ENCODE measurements around the gene FBXO15.
A peak's percentile ranks its signal among the peaks of the same experiment; 100 is the strongest.

The FBXO15 gene

DNA sequence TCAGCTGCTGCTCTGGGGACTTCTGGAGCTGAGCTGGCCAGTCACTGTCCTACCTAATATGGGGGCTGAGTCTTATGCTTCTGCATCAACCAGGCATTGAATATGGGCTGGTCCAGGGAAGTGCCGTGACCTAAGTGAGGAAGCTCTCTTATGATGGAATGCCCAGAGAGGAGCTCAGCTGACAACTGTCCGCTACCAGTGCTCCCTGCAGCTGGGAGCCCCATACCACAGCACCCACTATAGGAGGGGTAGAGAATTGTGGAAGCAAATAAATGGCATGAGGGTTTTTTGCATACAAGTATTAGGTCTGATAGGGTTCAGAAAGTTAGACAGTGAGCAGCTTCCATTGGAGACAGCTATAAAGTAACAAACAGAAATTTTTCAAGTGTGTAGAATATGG is 5.2 kb upstream of the FBXO15 start:
- no peak for DNase-seq

DNA sequence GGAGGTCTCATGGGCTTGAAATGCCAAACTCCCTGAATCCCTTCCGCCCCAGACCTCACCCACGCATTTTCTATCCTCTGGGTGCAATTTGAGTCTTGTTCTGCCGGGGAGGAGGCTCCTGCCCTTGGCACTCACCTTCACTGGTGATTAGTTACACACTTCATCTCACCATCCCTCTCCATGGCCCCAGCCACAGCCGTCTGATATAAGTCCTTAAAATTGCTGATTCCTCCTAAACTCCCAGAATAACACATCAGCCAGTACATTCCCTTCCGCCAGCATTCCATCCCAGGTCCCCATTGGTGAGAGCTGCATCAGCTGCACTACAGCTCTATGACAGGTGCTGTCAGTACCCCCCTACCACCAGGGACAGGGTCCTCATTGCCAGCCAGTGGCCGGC is 4.6 kb upstream of the FBXO15 start:
- DNase-seq = no peak

DNA sequence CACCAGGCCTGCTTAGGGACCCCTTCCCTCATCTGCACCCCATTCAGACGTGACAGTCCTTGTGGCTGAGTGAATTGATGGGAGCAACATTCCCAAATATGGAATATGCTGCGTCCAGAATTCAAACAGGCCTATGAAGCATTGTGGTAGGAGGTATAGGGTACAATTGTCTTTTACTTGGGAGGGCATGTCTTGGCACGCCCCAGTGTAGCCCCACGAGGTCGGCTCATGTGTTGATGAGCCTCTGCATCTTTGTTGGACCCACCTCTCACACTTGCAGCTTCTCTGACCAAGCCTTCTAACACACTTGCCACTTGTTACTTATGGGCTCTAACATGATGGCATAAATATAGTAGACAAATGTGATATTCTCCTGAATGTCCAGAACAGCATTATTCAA is 2.2 kb upstream of the FBXO15 start:
- no peak for DNase-seq

DNA sequence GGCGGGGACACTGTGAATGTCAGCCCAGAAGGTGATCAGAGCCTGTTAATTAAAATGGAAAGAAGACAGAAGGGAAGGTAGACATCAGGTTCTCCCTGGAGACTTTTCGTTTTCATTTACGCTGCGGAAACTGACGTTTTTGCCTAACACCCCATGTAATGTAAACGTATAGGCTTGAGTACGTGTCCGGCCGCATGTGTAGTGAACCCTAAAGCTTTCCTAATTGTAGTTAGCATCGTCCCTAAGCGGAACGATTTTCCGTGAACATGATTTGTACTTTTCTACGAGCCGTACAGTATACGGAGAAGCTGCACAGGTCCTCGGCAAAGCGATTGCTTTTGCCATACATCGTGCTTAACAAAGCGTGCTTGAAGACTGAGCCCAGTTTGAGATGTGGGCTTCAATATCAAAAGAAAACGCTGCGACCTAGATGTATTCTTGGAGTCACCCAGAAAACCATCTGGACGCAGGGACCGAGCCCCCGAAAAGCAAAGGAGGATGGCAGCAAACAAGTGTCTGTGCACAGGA is 973 bp upstream of the FBXO15 start:
- no peak for DNase-seq

DNA sequence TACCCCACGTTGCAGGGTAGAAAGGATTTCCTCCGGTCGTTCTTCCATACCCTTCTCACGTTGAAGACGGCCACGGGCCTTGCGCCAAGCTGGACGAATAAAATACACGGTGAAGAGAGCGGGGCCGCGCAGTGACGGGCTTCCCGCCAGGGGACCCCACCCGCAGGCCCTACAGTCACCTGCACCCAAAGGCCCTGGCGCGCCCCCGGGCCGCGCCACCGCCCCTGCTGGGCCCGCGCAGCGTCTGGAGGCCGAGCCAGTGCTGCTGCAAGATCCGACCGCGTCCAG is 199 bp downstream of the FBXO15 start:
- DNase-seq = no peak

DNA sequence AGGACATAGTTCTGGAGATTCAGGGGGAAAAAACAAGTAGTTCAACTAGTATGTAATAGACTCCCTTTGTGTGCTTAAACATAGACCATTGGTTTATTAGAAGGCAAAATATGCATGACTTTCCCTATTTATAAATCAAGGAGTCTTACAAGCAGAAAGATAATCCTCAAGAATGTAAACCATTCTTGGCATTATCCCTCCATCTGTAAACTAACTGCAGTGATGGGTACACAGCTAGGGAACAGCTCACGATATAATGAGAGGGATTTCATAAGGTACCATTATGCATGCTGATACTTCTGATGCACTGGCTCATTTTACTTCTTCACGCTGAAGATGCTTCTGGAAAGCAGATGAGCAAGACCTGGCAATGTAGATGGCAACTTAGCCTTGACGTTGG is 878 bp downstream of the FBXO15 start:
- no peak for DNase-seq

DNA sequence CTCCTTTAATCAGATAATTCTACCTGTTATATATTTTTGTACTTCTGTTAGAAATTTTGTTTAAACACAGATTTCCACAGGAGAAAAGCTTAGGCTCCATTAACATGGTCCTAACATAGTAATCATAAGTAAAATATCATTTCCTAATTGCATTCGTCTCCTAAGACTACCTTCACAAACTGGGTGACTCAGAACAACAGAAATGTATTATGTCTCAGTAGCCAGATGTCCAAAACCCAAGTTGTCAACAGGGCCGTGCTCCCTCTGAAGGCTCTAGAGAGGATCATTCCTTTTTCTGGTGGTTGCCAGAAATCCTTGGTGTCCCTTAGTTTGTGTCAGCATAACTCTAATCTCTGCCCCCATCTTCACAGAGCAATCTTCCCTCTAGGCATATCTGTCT is 5.4 kb downstream of the FBXO15 start:
- no peak for DNase-seq

DNA sequence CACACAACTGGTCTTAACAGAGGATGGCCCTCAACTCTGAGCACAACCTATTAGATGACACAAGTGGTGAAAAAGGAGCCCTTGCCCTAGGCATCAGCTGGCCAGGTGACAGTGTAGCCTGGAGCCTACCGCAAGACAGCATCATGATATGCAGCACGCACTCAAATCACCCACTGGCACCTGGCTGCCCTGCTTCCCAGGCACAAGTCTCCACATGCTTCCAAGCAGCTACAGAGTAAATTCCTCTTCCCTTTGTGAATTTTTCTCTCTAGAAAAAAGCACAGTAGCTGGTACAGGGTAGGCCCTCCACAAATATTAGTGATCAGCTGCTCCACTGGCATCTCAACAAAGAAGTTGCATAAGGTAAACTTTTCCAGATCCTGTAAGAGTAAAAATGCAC is 6.0 kb downstream of the FBXO15 start:
- no peak for DNase-seq

DNA sequence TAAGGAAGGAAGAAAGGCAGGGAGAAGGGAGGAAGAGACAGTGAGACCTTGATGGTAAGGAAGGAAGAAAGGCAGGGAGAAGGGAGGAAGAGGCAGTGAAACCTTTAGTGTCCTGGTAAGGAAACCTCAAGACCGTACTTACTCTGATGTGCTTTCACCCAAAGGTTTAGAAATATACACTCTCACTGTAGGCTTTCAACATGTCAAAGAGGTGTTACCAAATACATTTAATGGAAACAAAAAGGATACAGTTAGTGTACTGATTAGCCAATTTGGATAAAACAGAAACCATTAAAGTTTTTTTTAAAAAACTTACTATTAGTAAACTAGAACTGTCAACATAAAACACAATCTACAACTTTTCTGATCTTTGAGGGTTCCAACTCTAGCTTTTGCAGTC is 7.1 kb downstream of the FBXO15 start:
- no peak for DNase-seq

DNA sequence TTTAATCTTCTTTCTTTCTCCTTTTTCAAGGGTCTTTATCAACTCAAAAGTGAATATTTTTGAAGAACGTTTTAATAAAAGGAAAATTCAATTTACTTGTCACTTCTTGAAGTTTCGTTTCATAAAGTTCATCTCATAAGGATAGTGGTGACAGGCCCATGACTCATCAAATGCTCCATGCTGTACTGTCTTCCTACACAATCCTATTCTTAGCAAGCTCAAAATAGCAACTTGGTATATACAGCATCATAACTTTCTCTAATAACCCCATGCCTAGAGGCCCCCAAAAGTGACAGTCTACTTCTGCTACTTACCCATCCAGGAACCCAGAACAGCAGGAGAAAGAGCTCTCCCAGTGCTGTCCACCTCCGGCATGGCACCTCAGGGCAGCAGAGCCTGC is 7.7 kb downstream of the FBXO15 start:
- DNase-seq = peak; percentile 17 to 39

DNA sequence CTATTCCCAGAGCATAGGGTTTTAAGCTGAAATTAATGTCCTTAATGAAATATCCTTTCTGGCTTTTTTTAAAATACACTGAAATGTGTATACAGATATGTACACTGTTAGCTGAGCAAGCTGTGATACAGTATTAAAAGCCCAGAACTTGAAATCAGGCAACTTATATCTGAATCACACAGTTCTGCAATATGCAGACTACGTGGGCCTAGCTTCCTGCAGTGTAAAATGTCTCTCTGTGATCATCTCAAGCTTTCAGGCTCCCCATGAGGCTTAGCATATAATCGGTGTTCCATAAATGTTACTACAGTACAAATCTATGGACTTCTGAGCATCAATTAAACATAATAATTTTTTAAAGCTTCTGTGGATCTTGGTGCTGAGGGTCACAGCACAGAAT is 8.2 kb downstream of the FBXO15 start:
- no peak for DNase-seq

DNA sequence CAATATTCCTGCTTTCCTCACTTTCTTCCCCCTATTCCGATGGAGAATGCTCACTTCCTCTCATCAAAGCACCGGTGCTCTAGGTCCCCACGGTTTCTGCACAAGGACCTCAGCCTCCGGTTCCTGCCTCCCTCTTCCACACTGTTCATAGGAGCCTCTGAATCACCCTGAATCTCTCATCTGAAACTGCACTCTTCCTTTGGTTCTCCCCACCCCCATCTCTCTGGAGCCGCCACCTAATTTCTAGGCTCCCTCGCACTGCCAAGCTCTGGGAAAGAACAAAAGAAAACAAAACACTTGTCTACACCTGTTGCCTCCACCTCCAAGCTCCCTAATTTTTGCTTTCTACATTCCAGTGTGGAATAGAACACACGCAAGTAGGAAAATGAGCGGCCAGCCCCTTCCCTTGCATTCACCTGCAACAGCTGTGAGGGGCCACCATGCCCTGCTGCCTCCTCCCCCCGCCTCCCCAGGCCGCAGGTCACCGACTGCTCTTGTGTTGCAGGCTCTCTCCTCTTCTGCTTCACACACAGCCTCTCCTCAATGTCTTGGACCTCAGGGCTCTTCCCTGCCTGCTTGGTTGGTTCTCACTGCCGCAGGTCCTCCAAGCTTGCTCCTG is 9.6 kb downstream of the FBXO15 start:
- DNase-seq = no peak

DNA sequence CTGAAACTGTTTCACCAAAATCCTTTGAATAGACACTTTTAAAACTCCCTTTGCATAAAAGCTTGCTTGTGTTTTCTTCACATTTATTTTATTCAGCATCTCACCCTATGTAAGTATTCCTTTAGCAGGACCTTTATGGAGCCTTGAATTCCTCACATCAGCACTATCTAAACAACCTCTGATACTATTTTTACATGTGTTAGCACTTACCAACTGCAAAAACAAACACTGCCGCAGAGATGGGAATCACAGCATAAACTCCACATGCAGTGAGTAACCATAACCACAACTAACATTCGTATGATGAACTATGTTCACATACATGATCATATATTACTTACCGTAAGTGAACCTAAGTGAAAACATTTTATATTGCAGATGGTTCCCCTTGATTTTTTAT is 15.4 kb downstream of the FBXO15 start:
- DNase-seq = no peak

DNA sequence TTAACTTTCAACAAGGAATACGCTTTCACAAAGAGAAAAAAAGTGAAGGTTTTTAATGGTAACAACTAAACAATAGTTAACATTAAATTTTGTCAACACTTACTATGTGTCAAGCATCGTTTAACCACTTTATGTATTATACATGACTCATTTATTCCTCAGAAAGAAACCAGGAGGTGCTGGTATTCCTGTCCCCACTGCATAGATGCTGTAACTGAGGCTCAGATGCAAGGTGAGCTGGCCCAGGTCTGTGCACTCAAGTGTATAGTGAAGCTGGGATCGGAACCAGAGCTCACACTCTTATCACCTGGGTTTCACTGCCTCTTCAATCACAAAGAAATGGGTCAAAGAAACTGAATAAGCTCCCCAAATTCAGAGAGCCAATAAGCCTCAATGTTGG is 16.5 kb downstream of the FBXO15 start:
- DNase-seq = no peak

DNA sequence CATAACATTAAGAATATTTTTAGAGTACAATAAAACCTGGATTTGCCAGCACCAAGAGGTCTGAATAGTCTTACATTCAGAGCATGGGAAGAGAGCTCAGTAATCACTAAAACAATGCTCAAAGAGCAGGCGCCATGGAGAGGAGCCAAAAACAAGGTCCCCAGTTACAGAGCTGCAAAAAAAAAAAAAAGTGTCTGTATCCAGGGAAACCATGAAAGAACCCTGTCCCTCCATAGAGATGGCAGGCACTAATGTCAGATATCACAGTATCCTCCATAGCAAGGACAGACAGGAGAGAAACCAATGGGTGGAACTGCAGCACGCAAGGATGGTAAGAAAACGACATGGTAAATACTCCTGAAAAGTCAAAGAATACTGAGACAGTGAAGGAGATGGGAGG is 19.5 kb downstream of the FBXO15 start:
- DNase-seq = no peak

DNA sequence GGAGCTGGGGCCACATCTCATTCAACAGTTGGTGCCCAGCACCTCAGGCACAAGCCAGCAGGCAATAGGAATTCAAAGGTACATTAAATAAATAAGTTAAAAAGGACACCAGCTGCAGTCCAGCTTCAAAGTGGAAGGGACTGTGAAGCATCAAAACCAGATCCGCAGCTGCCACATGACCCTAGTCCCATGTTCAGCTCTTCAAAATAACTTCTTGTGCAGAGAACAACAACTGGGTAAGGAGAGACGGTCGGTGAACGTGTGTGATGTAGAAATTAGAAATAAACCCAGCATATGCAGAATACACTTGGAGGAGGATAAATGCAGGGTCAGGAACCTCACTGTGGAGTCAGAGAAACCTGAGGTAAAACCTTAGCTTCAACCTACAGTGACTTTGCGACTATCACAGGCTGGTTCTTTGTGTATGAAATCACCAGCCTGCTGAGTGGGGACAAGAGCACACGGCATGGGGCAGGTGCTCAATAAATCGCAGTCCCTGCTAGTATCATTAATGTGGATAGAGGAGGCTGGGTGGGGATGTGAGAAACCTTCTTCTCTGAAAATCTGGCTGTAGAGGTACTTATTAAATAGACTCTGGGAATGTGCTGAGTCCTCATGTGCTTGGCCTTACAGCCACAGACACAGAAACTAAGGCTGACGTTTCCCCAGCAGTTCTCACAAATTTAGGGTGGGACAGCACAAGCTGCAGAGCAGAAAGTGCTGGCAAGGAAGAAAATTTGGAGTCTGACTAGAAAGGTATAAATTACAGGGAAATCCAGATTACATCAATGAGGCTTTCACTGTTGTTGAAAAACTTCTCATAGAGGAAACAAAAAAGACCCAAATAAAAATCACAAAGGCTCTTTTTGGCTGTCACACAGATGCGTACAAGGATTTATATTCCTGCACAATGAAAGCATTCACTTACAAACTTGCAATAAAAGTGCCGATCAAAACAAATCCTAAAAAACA is 20.7 kb downstream of the FBXO15 start:
- no peak for DNase-seq

DNA sequence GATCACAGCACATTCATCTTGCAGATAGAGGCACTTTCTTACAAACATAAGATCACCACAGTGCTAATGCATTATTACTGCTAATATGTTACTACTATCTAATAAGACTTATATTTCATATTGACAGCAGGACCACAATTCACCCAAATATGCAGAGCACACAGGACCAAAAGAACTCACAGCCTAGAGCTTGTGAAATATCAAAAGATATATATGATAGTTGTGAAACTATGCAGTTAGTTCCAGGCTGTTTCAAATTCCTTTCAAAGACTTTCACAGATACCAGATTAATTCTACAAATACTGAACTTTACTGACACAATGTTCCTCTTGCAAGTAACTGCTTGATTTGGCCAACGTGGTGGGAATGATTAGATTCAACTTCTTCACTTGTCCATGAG is 23.0 kb downstream of the FBXO15 start:
- no peak for DNase-seq

DNA sequence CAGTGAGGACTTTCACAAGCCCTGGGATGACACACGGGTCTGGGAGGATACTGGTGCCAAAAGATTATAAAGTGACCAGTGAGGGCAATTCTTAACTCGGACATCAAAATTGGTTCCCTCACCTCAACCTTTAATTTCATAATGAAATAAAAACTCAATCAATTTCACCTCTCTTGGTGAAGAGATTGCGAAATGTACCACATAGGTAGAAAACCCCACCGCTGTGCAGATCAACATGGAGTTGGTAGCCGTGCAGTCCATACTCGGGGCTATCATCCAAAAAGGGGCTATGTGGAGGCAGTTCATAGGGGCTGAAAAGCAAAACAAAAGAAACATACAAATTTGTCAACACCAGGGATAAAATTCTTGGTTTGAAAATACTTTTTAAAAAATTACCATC is 24.4 kb downstream of the FBXO15 start:
- no peak for DNase-seq

DNA sequence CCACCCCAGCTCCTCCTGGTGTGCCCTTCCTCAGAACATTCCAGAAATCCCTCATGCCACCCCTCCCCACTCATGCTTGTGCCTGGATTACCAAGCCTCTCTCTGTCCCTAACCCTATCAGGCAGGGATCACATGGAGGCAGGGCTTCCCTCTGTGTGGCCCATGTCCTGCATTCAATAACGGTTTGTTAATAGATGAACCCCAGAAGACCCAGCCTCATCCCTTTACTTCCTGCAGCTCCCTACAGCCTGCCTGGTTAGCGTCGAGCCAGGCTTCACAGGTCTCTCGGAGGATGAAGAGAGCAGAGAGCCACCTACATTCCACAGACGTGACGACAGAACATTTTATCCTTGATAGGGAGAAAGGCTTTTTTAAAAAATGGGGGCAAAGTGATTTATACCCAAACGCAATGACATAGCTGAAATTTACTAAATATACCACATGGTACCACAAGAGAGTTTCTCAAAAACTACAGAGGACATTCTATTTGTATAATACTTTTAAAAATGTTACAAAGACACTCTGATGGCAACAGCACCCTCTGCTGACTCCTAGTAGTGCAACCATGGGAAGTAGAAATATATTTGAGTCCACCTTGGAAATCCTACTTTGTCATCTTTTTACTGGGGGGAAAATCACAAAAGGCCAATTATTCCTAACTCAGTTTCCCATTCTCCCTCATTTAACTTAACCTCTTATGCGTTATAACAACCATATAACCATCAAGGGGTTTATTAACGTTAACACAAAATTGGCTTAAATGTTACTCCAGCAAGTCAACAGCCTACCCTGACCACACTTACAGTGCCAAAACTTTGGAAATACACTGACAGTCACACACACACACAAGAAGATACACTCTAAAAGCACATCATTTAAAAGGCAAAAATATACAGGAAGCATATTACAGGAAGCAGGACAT is 30.7 kb downstream of the FBXO15 start:
- DNase-seq = peak in 1 of 2 donors; percentile 9

DNA sequence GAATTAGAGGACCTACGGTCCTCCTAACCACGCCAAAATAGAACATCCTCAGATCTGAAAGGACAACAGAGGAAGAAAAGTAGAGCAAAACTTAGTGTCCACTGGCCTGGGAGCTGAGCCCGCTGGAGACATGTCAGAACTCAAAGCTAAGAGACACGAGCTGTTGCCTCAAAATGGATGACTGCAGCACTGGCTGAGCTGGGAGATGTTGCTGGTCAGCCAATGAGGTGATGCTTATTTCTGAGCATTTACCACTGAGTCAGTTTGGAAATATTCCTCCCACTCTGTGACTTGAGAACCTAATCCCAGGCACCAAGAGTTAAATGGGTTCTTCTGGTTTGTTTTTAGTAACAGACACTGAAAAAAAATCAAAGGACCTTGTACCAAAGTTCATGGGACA is 32.6 kb downstream of the FBXO15 start:
- no peak for DNase-seq

DNA sequence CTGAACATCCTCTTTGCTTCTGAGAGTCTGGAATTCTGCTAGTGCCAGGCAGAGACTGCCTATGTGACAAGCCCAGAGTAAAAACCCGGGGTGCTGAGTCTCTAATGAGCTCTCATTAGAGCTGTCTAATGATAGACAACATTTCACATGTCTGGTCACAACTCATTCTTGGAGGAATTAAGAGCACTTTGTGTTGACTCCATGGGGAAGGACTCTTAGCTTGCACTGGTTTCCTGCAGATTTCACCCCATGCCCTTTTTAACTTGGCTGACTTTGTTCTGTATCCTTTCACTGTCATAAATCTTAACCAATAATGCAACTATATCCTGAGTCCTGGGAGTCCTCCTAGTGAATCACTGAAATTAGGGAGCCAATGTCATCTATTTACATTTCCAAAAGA is 33.5 kb downstream of the FBXO15 start:
- DNase-seq = no peak

DNA sequence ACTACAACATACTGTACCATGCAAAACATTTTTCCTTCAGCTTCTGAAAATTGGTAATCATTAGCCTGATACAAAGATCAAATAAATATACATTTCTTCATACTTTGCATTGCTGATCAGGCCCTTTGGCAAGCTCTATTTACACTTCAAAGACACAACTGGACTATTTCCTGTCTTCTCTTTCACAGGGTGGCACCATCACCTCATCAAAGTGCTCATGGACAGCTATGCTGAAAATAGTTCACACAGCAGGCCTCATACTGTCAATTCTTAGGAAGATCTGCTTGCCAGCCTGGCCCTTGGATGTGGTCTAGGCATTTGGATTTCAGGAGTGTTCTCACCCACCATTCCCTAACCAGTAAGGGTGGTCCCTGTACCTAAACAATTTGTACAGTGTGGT is 33.9 kb downstream of the FBXO15 start:
- no peak for DNase-seq

DNA sequence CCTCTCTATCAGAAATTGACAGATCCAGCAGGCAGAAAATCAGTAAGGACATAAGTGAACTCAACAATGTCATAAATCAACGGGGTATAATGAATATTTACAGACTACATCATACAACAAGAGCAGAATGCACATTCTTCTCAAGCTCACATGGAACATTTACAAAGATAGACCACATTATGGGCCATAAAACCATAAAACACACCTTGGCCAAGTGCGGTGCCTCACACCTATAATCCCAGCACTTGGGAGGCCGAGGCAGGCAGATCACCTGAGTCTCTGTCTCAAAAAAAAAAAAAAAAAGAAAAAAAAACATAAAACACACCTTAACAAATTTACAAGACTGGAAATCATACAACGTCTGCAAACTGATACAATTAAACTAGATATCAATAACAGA is 36.7 kb downstream of the FBXO15 start:
- DNase-seq = no peak

DNA sequence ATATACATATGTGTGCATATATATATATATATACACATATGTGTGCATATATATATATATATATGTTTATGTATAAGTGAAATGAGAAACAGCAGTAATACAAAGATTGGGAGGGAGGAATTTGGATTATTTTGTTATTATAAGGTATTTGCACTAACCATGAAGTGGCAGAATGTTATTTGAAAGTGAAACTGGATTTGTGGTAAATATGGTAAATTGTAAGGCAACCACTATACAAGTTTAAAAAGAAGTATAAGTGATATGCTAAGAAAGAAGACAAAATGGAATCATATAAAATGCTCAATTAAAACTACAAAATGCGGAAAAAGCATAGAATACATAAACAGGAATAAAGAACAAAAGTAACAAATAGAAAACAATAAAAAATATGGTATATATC is 37.5 kb downstream of the FBXO15 start:
- DNase-seq = no peak

All from stimulated activated CD4-positive, alpha-beta T cell treated with anti-CD3 and anti-CD28 coated beads, Interleukin-2, amount 100 ng/mL, for 48 hours (primary cell).